Spleen (tissue), 7 donors: ENCODE measurements around the gene MS4A4E.

ENCODE experiments used
- CTCF ChIP-seq, 11 experiments: fragments of 200-600 bp in 7 of 11; fragments of 450-650 bp in 4 of 11; sonication (generic) in 4 of 11; IDR thresholded peaks in 8 of 11; conservative IDR thresholded peaks in 3 of 11; 1 replicate in 7 of 11; 2 replicates in 4 of 11; pipeline versions ENCODE4 v1.4.0 to v1.8.0; 2016 to 2021; ENCODE audit warnings: antibody characterized with exemption in 11 of 11, inconsistent platforms in 4 of 11, mild to moderate bottlenecking in 1 of 11
- POLR2A ChIP-seq, 3 donors: fragments of 450-650 bp; IDR thresholded peaks; one replicate each; pipeline ENCODE4 v1.5.1; 2017; ENCODE audit warnings: antibody characterized with exemption in 3 of 3, mild to moderate bottlenecking in 1 of 3
- POLR2AphosphoS5 ChIP-seq, 3 donors: sonication (generic); formaldehyde crosslinking; IDR thresholded peaks; one replicate each; pipeline ENCODE4 v1.5.1; 2017; ENCODE audit warnings: antibody characterized with exemption in 3 of 3
- donor health status: DM: no; HTN: no; CAD: no; lungs with moderate emphysema.
- donor health status: DM: no; HTN: no; CAD: no.
- donor health status: DM: no; HTN: no; CAD: no.

- TF ChIP-seq CTCF (IDR thresholded peaks at IDR 0.05 in 8 of 11, conservative IDR thresholded peaks at IDR 0.05 in 3 of 11), result no peak
- no peak for TF ChIP-seq POLR2A (IDR thresholded peaks at IDR 0.05)
- TF ChIP-seq POLR2AphosphoS5 (IDR thresholded peaks at IDR 0.05), result no peak
Observed at GRCh38 chr11:60242740-60243239, at the start of gene MS4A4E.
